Stimulated activated CD4-positive, alpha-beta T cell treated with anti-CD3 and anti-CD28 coated beads, Interleukin-2, amount 100 ng/mL, for 4 hours (primary cell): ENCODE data around the gene OR51I2.

Experiments
- DNase-seq: peaks from one replicate; pipeline ENCODE4 v3.0.0-alpha.2; 2020; ENCODE audit warnings: low read depth

OR51I2 gene

GRCh38 chr11:5449023-5449422 is at the start of gene OR51I2:
Gene OR51I2, plus strand, starts transcription at chr11:5449323. Its CDS starts 4,166 bp downstream, at chr11:5453489.
- no peak for DNase-seq

- DNase-seq: no peak
These were observed 44.0 kb upstream of the OR51I2 start for GRCh38 chr11:5405173-5405572.

- DNase-seq: no peak
These were observed 28.1 kb upstream of the OR51I2 start for GRCh38 chr11:5420993-5421392.

- DNase-seq: no peak
These were observed 27.3 kb upstream of the OR51I2 start, which contains the start of gene OR51Q1 for GRCh38 chr11:5421811-5422210. Gene OR51Q1, plus strand, starts transcription at chr11:5422111. Its CDS starts 90 bp downstream, at chr11:5422201.

- DNase-seq: no peak
These were observed 26.0 kb upstream of the OR51I2 start for GRCh38 chr11:5423131-5423530.

GRCh38 chr11:5441414-5441813 is 7.7 kb upstream of the OR51I2 start, which contains the start of gene OR51I1:
Gene OR51I1, minus strand, starts transcription at chr11:5441514. Its CDS starts 0 bp downstream, at chr11:5441514.
- no peak for DNase-seq

- no peak for DNase-seq
These were observed 5.2 kb upstream of the OR51I2 start for GRCh38 chr11:5443835-5444393.

GRCh38 chr11:5449432-5449831 is 309 bp downstream of the OR51I2 start:
- no peak for DNase-seq

- DNase-seq: no peak
These were observed 12.0 kb downstream of the OR51I2 start for GRCh38 chr11:5460983-5461621.

- DNase-seq: no peak
These were observed 18.4 kb downstream of the OR51I2 start for GRCh38 chr11:5467527-5467926.

- DNase-seq: no peak
These were observed 24.8 kb downstream of the OR51I2 start for GRCh38 chr11:5473921-5474320.

- DNase-seq: peak; percentile 16
These were observed 27.2 kb downstream of the OR51I2 start for GRCh38 chr11:5476186-5476819.

GRCh38 chr11:5486003-5486402 is 36.9 kb downstream of the OR51I2 start:
- DNase-seq: no peak

GRCh38 chr11:5486421-5486820 is 37.3 kb downstream of the OR51I2 start:
- no peak for DNase-seq

GRCh38 chr11:5488385-5488784 is 39.3 kb downstream of the OR51I2 start, which contains the start of gene OR52D1:
Gene OR52D1, plus strand, starts transcription at chr11:5488685. Its CDS starts 22 bp downstream, at chr11:5488707.
- DNase-seq: no peak

- DNase-seq: no peak
These were observed 39.8 kb downstream of the OR51I2 start for GRCh38 chr11:5488798-5489399.

GRCh38 chr11:5489576-5490357 is 40.6 kb downstream of the OR51I2 start:
- no peak for DNase-seq

- no peak for DNase-seq
These were observed 50.5 kb downstream of the OR51I2 start for GRCh38 chr11:5499671-5500070.

- no peak for DNase-seq
These were observed 51.3 kb downstream of the OR51I2 start for GRCh38 chr11:5500393-5500801.

- DNase-seq: no peak
These were observed 55.3 kb downstream of the OR51I2 start for GRCh38 chr11:5504403-5504921.

- no peak for DNase-seq
These were observed 56.4 kb downstream of the OR51I2 start for GRCh38 chr11:5505363-5506048.
